CD4-positive, alpha-beta T cell treated with Interleukin-15 for 4 hours (primary cell): ENCODE data around the gene MX2.

Experiments used
- DNase-seq: peaks from one replicate; pipeline ENCODE4 v3.0.0-alpha.2; 2020; ENCODE audit warnings: low spot score

MX2 gene

GRCh38 chr21:41433566-41433965 is 71.7 kb downstream of the MX2 start:
- no peak for DNase-seq

DNA sequence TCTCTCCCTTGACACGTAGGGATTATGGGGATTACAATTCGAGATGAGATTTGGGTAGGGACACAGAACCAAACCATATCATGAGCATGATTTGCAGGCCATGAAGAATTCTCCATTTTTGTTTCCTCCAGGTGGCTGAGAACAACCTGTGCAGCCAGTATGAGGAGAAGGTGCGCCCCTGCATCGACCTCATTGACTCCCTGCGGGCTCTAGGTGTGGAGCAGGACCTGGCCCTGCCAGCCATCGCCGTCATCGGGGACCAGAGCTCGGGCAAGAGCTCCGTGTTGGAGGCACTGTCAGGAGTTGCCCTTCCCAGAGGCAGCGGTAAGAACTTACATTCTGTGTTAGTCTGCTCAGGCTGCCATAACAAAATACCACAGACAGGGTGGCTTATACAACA is 73.9 kb downstream of the MX2 start:
- no peak for DNase-seq

DNA sequence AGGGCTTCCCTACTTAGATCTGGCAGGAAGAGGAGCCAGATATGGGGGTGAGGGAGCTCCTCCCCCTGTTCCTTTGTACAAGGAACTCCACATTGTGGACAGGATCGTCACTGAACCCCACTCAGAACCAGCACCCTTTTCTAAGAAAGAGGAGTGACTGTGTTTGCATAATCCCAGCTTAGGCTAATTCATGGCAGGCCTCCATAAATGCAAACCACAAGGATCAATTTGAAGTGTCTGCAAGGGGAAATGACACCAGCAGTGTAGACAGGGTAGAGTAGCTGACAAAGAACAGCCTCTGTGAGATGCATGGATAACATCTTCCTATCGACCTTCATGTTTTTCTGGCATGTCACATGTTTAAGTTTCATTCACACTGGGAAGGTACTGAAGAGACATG is 75.9 kb downstream of the MX2 start:
- DNase-seq: no peak

DNA sequence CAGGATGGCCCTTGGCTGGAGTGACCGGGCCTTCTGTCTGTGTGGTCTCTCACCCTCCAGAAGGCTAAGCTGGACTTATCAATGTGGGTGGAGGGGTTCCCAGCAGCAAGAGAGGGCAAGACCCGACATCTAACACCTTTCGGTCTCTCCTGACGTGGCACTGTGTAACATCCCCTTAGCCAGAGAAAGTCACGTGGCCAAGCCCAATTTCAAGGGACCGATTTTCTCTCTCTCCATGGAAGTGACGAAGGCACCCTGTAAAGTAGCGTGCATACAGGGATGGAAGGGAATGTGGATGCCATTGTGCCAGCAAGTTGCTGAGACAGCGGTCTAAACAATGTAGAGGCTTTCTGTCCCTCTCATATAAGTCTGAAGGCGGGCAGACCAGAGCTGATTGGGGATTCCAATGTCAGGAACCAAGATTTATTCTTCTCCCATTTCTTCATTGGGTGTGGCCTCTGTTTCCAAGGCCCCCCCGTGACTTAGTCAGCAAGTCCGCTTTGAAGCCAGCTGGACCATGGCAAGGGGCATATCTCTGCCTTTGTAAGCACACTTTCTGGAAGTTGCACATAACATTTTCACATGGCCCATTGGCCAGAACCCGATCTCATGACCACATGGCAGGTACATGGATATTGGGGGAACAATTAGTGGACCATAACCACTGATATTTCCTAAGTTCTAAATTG is 76.7 kb downstream of the MX2 start:
- no peak for DNase-seq

GRCh38 chr21:41439248-41439647 is 77.4 kb downstream of the MX2 start:
- no peak for DNase-seq

- no peak for DNase-seq
Measured at GRCh38 chr21:41441546-41441945, 79.7 kb downstream of the MX2 start.

DNA sequence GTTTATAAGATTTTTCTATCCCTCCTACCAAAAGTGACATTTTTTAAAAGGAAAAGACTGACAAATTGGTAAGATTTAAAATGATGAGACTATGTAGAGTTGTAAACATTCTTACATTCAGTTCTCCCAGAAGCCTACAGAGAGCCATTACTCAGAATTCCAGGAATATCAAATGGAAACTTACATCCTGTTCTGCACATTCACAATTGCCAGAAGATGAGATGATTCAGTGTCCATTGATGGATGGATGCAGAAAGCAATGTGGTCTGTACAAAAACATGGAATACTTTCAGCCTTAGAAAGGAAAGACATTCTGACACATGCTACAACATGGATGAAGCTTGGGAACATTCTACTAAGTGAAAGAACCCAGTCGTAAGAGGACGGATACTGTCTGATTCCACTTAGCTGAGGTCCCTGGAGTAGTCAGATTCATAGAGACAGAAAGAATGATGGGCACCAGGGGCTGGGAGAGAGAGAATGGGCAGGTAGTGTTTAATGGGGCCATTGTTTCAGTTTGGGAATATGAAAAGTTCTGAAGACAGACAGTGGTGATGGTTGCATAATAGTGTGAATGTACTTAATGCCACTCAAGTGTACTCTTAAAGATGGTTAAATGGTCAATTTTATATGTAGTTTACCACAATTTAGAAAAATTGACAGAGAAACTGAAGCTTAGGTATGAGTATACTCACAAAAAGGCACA is 80.8 kb downstream of the MX2 start:
- no peak for DNase-seq

DNA sequence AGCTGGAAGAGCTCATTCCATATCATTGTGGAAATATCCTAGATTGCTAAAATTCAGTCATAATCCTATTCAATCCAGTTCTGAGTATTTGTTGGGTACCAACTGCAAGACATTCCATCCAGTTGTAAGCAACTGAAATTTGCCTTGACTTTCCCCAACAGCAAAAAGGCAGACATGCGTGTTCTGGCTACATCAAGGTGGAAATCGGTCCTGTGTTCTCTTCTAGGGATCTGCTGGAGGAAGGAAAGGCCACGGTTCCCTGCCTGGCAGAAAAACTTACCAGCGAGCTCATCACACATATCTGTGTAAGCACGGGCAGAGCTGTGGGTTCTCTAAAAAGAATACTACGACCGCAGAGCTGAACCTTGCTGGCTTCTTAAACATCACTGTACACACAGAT is 81.7 kb downstream of the MX2 start:
- DNase-seq: no peak

GRCh38 chr21:41444703-41445464 is 83.1 kb downstream of the MX2 start:
- DNase-seq: no peak

DNA sequence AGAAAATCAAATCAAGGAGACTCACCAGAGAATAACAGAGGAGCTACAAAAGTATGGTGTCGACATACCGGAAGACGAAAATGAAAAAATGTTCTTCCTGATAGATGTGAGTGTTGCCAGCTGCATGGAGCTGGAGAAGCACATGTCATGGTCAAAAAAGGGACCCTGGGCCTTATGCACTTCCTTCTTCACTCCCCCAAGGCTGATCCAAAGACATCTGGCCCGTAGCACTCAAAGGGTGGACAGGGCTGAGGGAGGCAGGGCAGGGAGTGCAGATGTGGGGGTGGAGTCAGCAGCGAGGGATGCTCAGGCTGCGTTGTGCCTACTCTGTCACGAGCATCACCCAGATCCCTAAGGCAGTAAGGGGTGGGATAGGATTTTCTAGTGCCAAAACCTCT is 83.6 kb downstream of the MX2 start:
- no peak for DNase-seq

DNA sequence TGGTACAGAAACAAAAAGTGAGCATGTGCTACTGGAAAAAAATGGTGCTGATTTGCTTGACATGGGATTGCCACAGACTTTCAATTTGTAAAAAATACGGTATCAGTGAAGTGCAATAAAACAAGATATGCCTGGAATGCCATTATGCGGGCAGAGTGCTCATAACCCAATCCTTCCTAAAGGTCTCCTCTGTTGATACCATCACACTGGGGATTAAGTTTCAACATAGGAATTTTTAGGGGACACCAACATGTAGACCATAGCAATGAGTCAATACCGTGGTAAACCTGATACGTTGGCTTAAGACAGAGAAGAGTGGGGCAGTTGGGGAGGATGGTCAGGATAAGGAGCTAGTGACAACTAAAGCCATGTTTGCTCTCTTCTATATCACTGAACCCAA is 84.8 kb downstream of the MX2 start:
- no peak for DNase-seq

- DNase-seq: no peak
Measured at GRCh38 chr21:41447356-41447755, 85.5 kb downstream of the MX2 start.

DNA sequence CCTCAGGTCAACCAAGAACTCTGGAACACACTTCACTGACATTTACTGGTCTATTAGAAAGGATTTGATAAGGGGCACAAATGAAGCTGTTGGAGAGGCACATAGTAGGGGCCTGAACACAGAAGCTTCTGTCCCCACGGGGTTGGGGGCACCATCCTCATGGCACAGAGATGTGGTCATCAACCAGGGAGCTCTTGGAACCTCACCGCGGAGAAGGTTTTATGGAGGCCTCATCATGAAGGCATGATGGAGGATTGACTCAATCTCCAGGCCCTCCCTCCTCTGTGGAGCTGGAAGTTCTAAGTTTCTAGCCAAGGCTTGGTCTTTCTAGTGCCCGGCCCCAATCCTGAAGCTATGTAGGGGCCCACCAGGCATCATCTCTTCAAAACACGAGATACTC is 87.8 kb downstream of the MX2 start:
- no peak for DNase-seq

- DNase-seq: no peak
Measured at GRCh38 chr21:41451753-41452676, 90.2 kb downstream of the MX2 start.

GRCh38 chr21:41453198-41453597 is 91.4 kb downstream of the MX2 start:
- no peak for DNase-seq

DNA sequence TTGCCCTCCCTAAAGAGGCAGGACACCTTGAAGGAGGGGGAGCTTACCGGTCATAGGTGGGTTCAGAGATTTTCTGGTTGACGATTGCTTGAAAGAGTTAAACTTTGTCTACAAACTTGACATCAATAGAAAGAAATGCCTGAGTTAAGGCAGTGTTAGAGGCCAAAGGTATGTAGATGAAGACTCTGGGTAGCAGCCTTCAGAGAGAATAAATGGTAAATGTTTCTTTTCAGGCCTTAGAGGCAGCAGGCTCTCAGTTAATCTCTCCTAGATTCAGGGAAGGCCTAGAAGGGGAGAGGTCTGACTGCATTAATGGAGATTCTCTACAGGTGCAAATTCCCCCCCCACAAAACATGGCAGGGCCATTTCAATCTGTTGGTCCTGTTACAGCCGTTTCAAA is 91.9 kb downstream of the MX2 start:
- no peak for DNase-seq

GRCh38 chr21:41458121-41458520 is 96.3 kb downstream of the MX2 start:
- DNase-seq: no peak

DNA sequence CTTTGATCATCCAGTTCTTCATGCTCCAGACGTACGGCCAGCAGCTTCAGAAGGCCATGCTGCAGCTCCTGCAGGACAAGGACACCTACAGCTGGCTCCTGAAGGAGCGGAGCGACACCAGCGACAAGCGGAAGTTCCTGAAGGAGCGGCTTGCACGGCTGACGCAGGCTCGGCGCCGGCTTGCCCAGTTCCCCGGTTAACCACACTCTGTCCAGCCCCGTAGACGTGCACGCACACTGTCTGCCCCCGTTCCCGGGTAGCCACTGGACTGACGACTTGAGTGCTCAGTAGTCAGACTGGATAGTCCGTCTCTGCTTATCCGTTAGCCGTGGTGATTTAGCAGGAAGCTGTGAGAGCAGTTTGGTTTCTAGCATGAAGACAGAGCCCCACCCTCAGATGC is 96.7 kb downstream of the MX2 start:
- DNase-seq: no peak
